Activated T-cell treated with anti-CD3 and anti-CD28 coated beads, Interleukin-2, amount 50 U/mL, for 24 hours (primary cell): ENCODE measurements around the gene RPS15.
A peak's percentile ranks its signal among the peaks of the same experiment; 100 is the strongest.
"Not testable (repeated sequence)": the region's sequence is repeated elsewhere in the genome, so short reads cannot be mapped to it uniquely, and the experiment has no call there.

Experiments
- DNase-seq: peaks from one replicate; pipeline ENCODE4 v3.0.0-alpha.2; 2020
- H3K27ac Mint-ChIP-seq: 2 replicates; pipeline ENCODE4 v1.8.0; 2020; ENCODE audit warnings: mild to moderate bottlenecking, mixed read lengths
- H3K27me3 Mint-ChIP-seq: 2 replicates; pipeline ENCODE4 v1.8.0; 2020; ENCODE audit warnings: mixed read lengths
- H3K36me3 Mint-ChIP-seq: 2 replicates; pipeline ENCODE4 v1.8.0; 2020; ENCODE audit warnings: low read depth, mixed read lengths
- H3K4me1 Mint-ChIP-seq: 2 replicates; pipeline ENCODE4 v1.8.0; 2020; ENCODE audit warnings: low read depth, mixed read lengths
- H3K4me3 Mint-ChIP-seq: 2 replicates; pipeline ENCODE4 v1.8.0; 2020; ENCODE audit warnings: mild to moderate bottlenecking, moderate library complexity, mixed read lengths
- H3K9me3 Mint-ChIP-seq: 2 replicates; pipeline ENCODE4 v1.8.0; 2020; ENCODE audit warnings: mixed read lengths

The RPS15 gene

GRCh38 chr19:1410136-1410786, 27.9 kb upstream of the RPS15 start:
- peaks cover 65% of the 10 kb centered on the region for H3K4me1 Mint-ChIP-seq
- H3K36me3 Mint-ChIP-seq, result peaks cover 63% of the 10 kb centered on the region
- H3K4me3 Mint-ChIP-seq, result peak overlapping the region; percentile 96
- H3K27ac Mint-ChIP-seq, result peak overlapping the region; percentile 97
- DNase-seq, result no peak
- H3K27me3 Mint-ChIP-seq, result no peaks in the 10 kb centered on the region
- no peaks in the 10 kb centered on the region for H3K9me3 Mint-ChIP-seq

- H3K4me3 Mint-ChIP-seq, result peak overlapping the region; percentile 96
- peak overlapping the region; percentile 97 for H3K27ac Mint-ChIP-seq
- H3K4me1 Mint-ChIP-seq, result peaks cover 70% of the 10 kb centered on the region
- H3K36me3 Mint-ChIP-seq, result peaks cover 68% of the 10 kb centered on the region
- no peaks in the 10 kb centered on the region for H3K9me3 Mint-ChIP-seq
- no peak for DNase-seq
- no peaks in the 10 kb centered on the region for H3K27me3 Mint-ChIP-seq
These were observed 27.4 kb upstream of the RPS15 start for GRCh38 chr19:1410789-1411188.

GRCh38 chr19:1411255-1412191, 26.7 kb upstream of the RPS15 start:
- H3K27me3 Mint-ChIP-seq, result no peaks in the 10 kb centered on the region
- peak overlapping the region; percentile 96 for H3K4me3 Mint-ChIP-seq
- peak overlapping the region; percentile 97 for H3K27ac Mint-ChIP-seq
- H3K4me1 Mint-ChIP-seq, result peaks cover 74% of the 10 kb centered on the region
- DNase-seq, result no peak
- peaks cover 76% of the 10 kb centered on the region for H3K36me3 Mint-ChIP-seq
- no peaks in the 10 kb centered on the region for H3K9me3 Mint-ChIP-seq

- no peaks in the 10 kb centered on the region for H3K9me3 Mint-ChIP-seq
- no peaks in the 10 kb centered on the region for H3K27me3 Mint-ChIP-seq
- H3K27ac Mint-ChIP-seq, result peak overlapping the region; percentile 97
- no peak overlapping the region for H3K4me3 Mint-ChIP-seq
- DNase-seq, result no peak
- H3K36me3 Mint-ChIP-seq, result peaks cover 85% of the 10 kb centered on the region
- peaks cover 79% of the 10 kb centered on the region for H3K4me1 Mint-ChIP-seq
These were observed 25.8 kb upstream of the RPS15 start for GRCh38 chr19:1412323-1412923.

- Mint-ChIP-seq H3K36me3 (peaks cover 92% of the 10 kb centered on the region), H3K27ac (peak overlapping the region; percentile 85), H3K4me3 (no peak overlapping the region), H3K4me1 (peaks cover 81% of the 10 kb centered on the region), H3K9me3 (no peaks in the 10 kb centered on the region), H3K27me3 (no peaks in the 10 kb centered on the region)
- DNase-seq, result no peak
These were observed 25.0 kb upstream of the RPS15 start for GRCh38 chr19:1412995-1413800.

- peaks cover 92% of the 10 kb centered on the region for H3K36me3 Mint-ChIP-seq
- H3K27ac Mint-ChIP-seq, result peak overlapping the region; percentile 91
- peak overlapping the region; percentile 34 for H3K4me3 Mint-ChIP-seq
- H3K9me3 Mint-ChIP-seq, result no peaks in the 10 kb centered on the region
- DNase-seq, result no peak
- H3K4me1 Mint-ChIP-seq, result peaks cover 58% of the 10 kb centered on the region
- H3K27me3 Mint-ChIP-seq, result no peaks in the 10 kb centered on the region
These were observed 22.0 kb upstream of the RPS15 start for GRCh38 chr19:1416014-1416841.

- DNase-seq, result no peak
- Mint-ChIP-seq H3K36me3 (peaks cover 90% of the 10 kb centered on the region), H3K4me3 (no peak overlapping the region), H3K27ac (peak overlapping the region; percentile 91), H3K27me3 (no peaks in the 10 kb centered on the region), H3K4me1 (peaks cover 48% of the 10 kb centered on the region), H3K9me3 (no peaks in the 10 kb centered on the region)
These were observed 21.1 kb upstream of the RPS15 start for GRCh38 chr19:1417145-1417544.

- Mint-ChIP-seq H3K27ac (peak overlapping the region; percentile 91), H3K4me1 (peaks cover 41% of the 10 kb centered on the region), H3K27me3 (no peaks in the 10 kb centered on the region), H3K36me3 (peaks cover 91% of the 10 kb centered on the region), H3K4me3 (no peak overlapping the region), H3K9me3 (no peaks in the 10 kb centered on the region)
- DNase-seq, result no peak
These were observed 20.3 kb upstream of the RPS15 start for GRCh38 chr19:1417681-1418495.

- Mint-ChIP-seq H3K27ac (no peak overlapping the region), H3K9me3 (no peaks in the 10 kb centered on the region), H3K27me3 (no peaks in the 10 kb centered on the region), H3K36me3 (peaks cover 91% of the 10 kb centered on the region), H3K4me3 (no peak overlapping the region), H3K4me1 (peaks cover 36% of the 10 kb centered on the region)
- DNase-seq, result no peak
These were observed 19.8 kb upstream of the RPS15 start for GRCh38 chr19:1418496-1418775.

GRCh38 chr19:1418951-1419738, 19.1 kb upstream of the RPS15 start:
- no peak for DNase-seq
- Mint-ChIP-seq H3K27ac (peak overlapping the region; percentile 52), H3K4me3 (no peak overlapping the region), H3K27me3 (no peaks in the 10 kb centered on the region), H3K9me3 (no peaks in the 10 kb centered on the region), H3K4me1 (peaks cover 30% of the 10 kb centered on the region), H3K36me3 (peaks cover 91% of the 10 kb centered on the region)

GRCh38 chr19:1420085-1420484, 18.1 kb upstream of the RPS15 start:
- DNase-seq, H3K27ac Mint-ChIP-seq, H3K4me3 Mint-ChIP-seq, H3K27me3 Mint-ChIP-seq, H3K9me3 Mint-ChIP-seq: not testable (repeated sequence)
- Mint-ChIP-seq H3K36me3 (peaks cover 93% of the 10 kb centered on the region), H3K4me1 (peaks cover 24% of the 10 kb centered on the region)

- Mint-ChIP-seq H3K36me3 (peaks cover 93% of the 10 kb centered on the region), H3K27me3 (no peaks in the 10 kb centered on the region), H3K9me3 (no peaks in the 10 kb centered on the region), H3K4me3 (no peak overlapping the region), H3K27ac (no peak overlapping the region), H3K4me1 (peaks cover 20% of the 10 kb centered on the region)
- DNase-seq, result no peak
These were observed 17.6 kb upstream of the RPS15 start for GRCh38 chr19:1420590-1420989.
